Measurements from ENCODE around the gene INPP5J.

GRCh38 chr22:31138126-31138525 is 15.4 kb downstream of the INPP5J start:
- TF ChIP-seq CTCF (IDR thresholded peaks at IDR 0.05) (no peak), POLR2A (IDR thresholded peaks at IDR 0.05) (no peak)

Data from esophagus squamous epithelium (tissue), 4 donors.